Stimulated activated CD4-positive, alpha-beta T cell treated with anti-CD3 and anti-CD28 coated beads, Interleukin-2, amount 100 ng/mL, for 4 hours (primary cell): Measurements from ENCODE around the gene AKR1A1.

Source experiments
- DNase-seq: peaks from one replicate; pipeline ENCODE4 v3.0.0-alpha.2; 2020; ENCODE audit warnings: low read depth

Gene AKR1A1

DNA sequence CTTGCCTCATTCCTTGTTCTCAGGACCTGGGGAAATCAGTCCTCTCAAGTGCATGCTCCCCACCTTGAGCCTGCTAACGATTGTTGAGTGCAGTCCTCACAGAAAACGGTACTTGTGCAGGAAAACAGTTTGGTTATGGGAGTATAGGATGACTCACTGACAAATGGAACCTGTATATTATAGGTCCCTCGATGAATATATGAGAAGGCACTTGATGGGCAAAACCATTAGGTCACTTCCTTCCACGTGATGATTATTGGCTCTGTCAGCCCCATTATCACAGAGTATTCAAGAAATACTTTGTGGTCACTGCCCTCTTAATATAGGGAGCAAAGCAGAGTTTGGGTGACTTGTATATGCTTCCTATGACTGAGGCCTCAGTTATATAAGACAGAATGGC, 67.0 kb downstream of the AKR1A1 start:
- DNase-seq, result no peak

DNA sequence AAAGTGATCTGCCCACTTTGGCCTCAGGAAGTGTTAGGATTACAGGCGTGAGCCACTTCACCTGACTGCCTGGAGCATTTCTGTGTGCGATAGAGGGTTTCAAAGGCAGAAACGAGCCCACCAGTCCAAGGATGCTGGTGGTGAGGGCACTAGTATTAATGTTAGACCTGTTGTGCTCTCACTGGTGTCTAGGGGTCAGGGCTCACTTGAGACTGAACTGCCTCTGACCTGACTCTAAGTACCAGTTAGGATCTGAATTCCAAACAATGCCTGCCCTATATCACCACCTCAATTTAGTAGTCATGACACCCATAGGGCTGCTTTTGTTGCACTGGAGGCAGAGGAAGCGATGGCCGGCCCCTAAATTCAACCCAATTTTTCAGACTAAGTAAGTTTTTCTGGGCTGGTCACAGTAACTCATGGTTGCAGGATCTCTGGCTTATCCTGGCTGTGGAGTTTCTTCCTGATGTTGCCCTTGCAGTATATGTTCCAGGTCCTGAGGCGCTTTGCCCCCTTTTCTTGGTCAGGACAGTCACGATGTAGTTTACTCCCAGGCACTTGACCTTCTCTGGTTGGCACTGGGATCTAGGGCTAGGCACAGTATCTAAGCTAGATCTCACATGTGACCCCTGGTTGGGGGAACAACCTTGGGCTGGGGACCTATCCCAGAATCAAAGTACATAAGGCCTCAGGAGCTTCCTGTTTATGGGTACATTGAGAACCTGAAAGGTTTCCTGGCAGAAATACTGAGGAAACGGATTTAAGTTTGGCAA, 68.7 kb downstream of the AKR1A1 start:
- DNase-seq, result no peak
